Endothelial cell of umbilical vein (primary cell): ENCODE measurements around the gene CLEC11A. TPM values are rescaled to one million over a fixed set of nuclear protein-coding genes. Genes with fewer than 3 reads are reported as not detected.

ENCODE experiments used
- BruUV-seq: library from RNA; stranded (reverse); fragments of 400-500 nt; replicated peaks from 2 replicates; lab custom pipeline; 2021; lab: Mats Ljungman, UMichigan
- CTCF ChIA-PET: fragments of 300-600, 350-600 bp; sonication (Branson Sonifier 250); formaldehyde crosslinking; loops from one replicate; lab custom pipeline; 2021; ENCODE audit warnings: antibody characterized with exemption, inconsistent platforms; lab: Charles Lee
- POLR2A ChIA-PET: fragments of 300-600, 350-600 bp; sonication (Branson Sonifier 250); formaldehyde crosslinking; loops from one replicate; lab custom pipeline; 2021; ENCODE audit warnings: antibody characterized with exemption, inconsistent platforms; lab: Charles Lee
- DNase-seq: peaks from one replicate; pipeline ENCODE4 v3.0.0-alpha.2; 2011; ENCODE audit warnings: low read depth, low spot score
- FAIRE-seq: peaks from 2 replicates; lab custom pipeline; 2011; peaks lifted over from hg19 to GRCh38; lab: Jason Lieb, UNC
- H2AFZ ChIP-seq: 2 replicates; pipeline ENCODE4 v1.6.0; 2012; ENCODE audit warnings: low read depth, low read length, control low read depth, inconsistent platforms
- H3K27ac ChIP-seq: 2 replicates; pipeline ENCODE4 v1.5.1; 2011; ENCODE audit warnings: low read depth, mild to moderate bottlenecking, control low read depth, low read length, moderate library complexity; ENCODE audit not compliant: insufficient read depth
- H3K27me3 ChIP-seq, 2 experiments: 2 replicates each; pipeline versions ENCODE4 v1.6.0 to v1.6.1; 2011; ENCODE audit warnings: low read length in 2 of 2, mixed read lengths in 1 of 2; ENCODE audit not compliant: control insufficient read depth in 2 of 2, insufficient read depth in 2 of 2
- H3K36me3 ChIP-seq, 2 experiments: 2 replicates in 1 of 2; 3 replicates in 1 of 2; pipeline ENCODE4 v1.5.1; 2011; ENCODE audit warnings: low read length in 2 of 2, mild to moderate bottlenecking in 1 of 2, moderate library complexity in 1 of 2; ENCODE audit not compliant: control insufficient read depth in 2 of 2, insufficient read depth in 2 of 2; ENCODE audit errors: extremely low read depth in 1 of 2
- H3K4me1 ChIP-seq: 3 replicates; pipeline ENCODE4 v1.5.1; 2011; ENCODE audit warnings: mild to moderate bottlenecking, low read length; ENCODE audit not compliant: control insufficient read depth, insufficient read depth; ENCODE audit errors: extremely low read depth
- H3K4me2 ChIP-seq: 2 replicates; pipeline ENCODE4 v1.6.1; 2011; ENCODE audit warnings: low read length, control low read depth, mixed read lengths; ENCODE audit not compliant: insufficient read depth
- H3K4me3 ChIP-seq, 3 experiments: fragments of 200-600 bp in 1 of 3; sonication (generic), shearing (Covaris generic) in 1 of 3; replicated peaks in 1 of 3; 2 replicates each; pipeline ENCODE4 v1.5.1; 2011 to 2016; ENCODE audit warnings: control low read depth in 3 of 3, low read length in 3 of 3, mild to moderate bottlenecking in 2 of 3, inconsistent platforms in 1 of 3, low read depth in 1 of 3, moderate library complexity in 1 of 3; ENCODE audit not compliant: insufficient read depth in 1 of 3
- H3K79me2 ChIP-seq: 2 replicates; pipeline ENCODE4 v1.6.0; 2012; ENCODE audit warnings: low read length, inconsistent platforms; ENCODE audit not compliant: control insufficient read depth, insufficient read depth
- H3K9ac ChIP-seq: replicated peaks from 2 replicates; pipeline ENCODE3; 2011; ENCODE audit warnings: low read length, control low read depth; ENCODE audit not compliant: insufficient read depth; ENCODE audit errors: extremely low read depth
- H3K9me1 ChIP-seq: replicated peaks from 3 replicates; pipeline ENCODE4 v1.6.0; 2011; ENCODE audit warnings: mild to moderate bottlenecking, low read length; ENCODE audit not compliant: control insufficient read depth, insufficient read depth; ENCODE audit errors: extremely low read depth
- H3K9me3 ChIP-seq: replicated peaks from 2 replicates; pipeline ENCODE4 v1.5.1; 2012; ENCODE audit warnings: low read length, inconsistent platforms; ENCODE audit not compliant: control insufficient read depth, insufficient read depth
- H4K20me1 ChIP-seq: replicated peaks from 2 replicates; pipeline ENCODE3; 2011; ENCODE audit warnings: mild to moderate bottlenecking, low read length; ENCODE audit not compliant: control insufficient read depth, insufficient read depth; ENCODE audit errors: extremely low read depth
- CTCF ChIP-seq, 2 donors: IDR thresholded peaks; 1 replicate in 1 of 2; 2 replicates in 1 of 2; pipeline ENCODE4 v1.5.1; 2011; ENCODE audit warnings: low read length in 2 of 2, mild to moderate bottlenecking in 2 of 2, moderate library complexity in 2 of 2, control low read depth in 1 of 2, inconsistent platforms in 1 of 2, low read depth in 1 of 2; ENCODE audit not compliant: insufficient read depth in 1 of 2; ENCODE audit errors: extremely low read depth in 1 of 2
- EZH2 ChIP-seq: IDR thresholded peaks from 2 replicates; pipeline ENCODE4 v1.6.1; 2012; ENCODE audit warnings: borderline replicate concordance, low read depth, mild to moderate bottlenecking, moderate library complexity, low read length, inconsistent platforms; ENCODE audit not compliant: severe bottlenecking
- FOS ChIP-seq: IDR thresholded peaks from 2 replicates; pipeline ENCODE4 v1.6.1; 2011; ENCODE audit warnings: mild to moderate bottlenecking, low read length, moderate library complexity, borderline replicate concordance; ENCODE audit not compliant: insufficient read depth
- GATA2 ChIP-seq: IDR thresholded peaks from 2 replicates; pipeline ENCODE4 v1.7.0; 2011; ENCODE audit warnings: low read depth, mild to moderate bottlenecking, moderate library complexity, mixed read lengths, low read length; ENCODE audit not compliant: insufficient read length, insufficient read depth
- JUN ChIP-seq: IDR thresholded peaks from 2 replicates; pipeline ENCODE4 v1.6.1; 2011; ENCODE audit warnings: borderline replicate concordance, low read depth; ENCODE audit not compliant: insufficient read length, insufficient read depth
- MAX ChIP-seq: IDR thresholded peaks from 2 replicates; pipeline ENCODE4 v1.6.1; 2011; ENCODE audit not compliant: insufficient read depth, insufficient read length
- MYC ChIP-seq: IDR thresholded peaks from one replicate; pipeline ENCODE4 v1.6.1; 2011; ENCODE audit warnings: mild to moderate bottlenecking, low read depth, low read length
- POLR2A ChIP-seq: IDR thresholded peaks from 2 replicates; pipeline ENCODE4 v1.6.1; 2012; ENCODE audit warnings: low read depth, mild to moderate bottlenecking, control low read depth, low read length
- POLR2AphosphoS5 ChIP-seq: IDR thresholded peaks from 2 replicates; pipeline ENCODE4 v1.6.1; 2012; ENCODE audit warnings: low read depth, mild to moderate bottlenecking, control low read depth, low read length, moderate library complexity; ENCODE audit not compliant: insufficient read depth
- dilution Hi-C: fragments of 300-500 bp; cut with MboI; formaldehyde crosslinking; loops from one replicate; pipeline ENCODE4 v1.15.0; 2019; ENCODE audit warnings: low sequenced_read_pairs; ENCODE audit not compliant: extremely low pct_ligation_motif_present
- intact Hi-C: fragments of 100-400 bp; cut with micrococcal nuclease; formaldehyde crosslinking; loops from one replicate; pipeline ENCODE4 v1.10.0; 2022
- polyA plus RNA-seq, 4 experiments: library from polyadenylated mRNA; depleted of rRNA in 3 of 4; stranded (reverse) in 3 of 4; unstranded in 1 of 4; fragments of >200 nt; gene quantifications; 2 replicates each; pipeline versions ENCODE4 v1.2.1 to v1.2.3, GENCODE V29; 2011 to 2012; ENCODE audit warnings: missing spikeins in 1 of 4
- total RNA-seq: library from RNA; stranded (reverse); gene quantifications from 2 replicates; pipeline ENCODE4 v1.2.3, GENCODE V29; 2021

Gene CLEC11A
- total and polyA plus RNA-seq, 2 donors (not counting 3 experiments of a cell fraction or from before 2014, with no cell fraction given), result 10.4 to 30.1 TPM

DNA sequence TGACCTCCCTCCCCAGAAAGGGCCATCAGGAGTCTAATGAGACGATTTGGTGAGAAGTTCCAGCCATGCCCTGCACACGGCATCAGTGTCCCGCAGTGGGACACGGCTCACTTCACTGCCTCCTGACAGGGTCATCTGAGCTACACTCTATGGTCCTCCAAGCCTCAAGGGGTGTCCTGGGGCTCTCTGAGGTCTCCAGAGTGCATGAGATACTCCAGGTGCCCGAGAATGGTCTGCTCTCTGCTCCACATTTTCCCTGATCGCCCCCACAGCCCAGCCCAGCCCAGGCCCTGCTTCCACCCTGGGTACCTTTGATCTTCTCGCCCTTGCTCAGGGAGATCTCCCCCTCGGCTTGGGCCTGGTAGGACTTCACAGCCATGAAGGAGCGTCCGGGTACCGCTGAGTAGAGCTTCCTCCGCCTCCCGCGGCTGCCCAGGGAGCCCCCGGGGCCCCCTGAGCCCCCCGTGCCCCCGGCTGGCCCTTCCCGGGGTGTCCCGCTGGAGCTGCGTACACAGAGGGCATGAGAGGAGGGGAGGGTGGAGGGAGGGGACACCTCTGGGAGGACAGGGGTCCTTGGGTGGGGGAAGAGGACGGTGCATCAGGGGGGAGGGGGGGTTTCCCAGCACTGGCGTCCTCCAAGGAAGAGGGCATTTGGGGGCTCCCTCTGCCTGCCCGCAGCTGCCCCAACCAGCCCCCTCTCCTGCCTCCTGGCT is 20.9 kb upstream of the CLEC11A start:
- H3K9ac ChIP-seq, result no peak overlapping the region
- DNase-seq, result no peak
- peaks cover 18% of the 10 kb centered on the region for H3K4me1 ChIP-seq
- H4K20me1 ChIP-seq, result no peaks in the 10 kb centered on the region
- no peak overlapping the region for H3K4me2 ChIP-seq
- H3K27me3 ChIP-seq, result no peaks in the 10 kb centered on the region
- H3K9me1 ChIP-seq, result no peaks in the 10 kb centered on the region
- TF ChIP-seq POLR2AphosphoS5 (no peak), CTCF (IDR thresholded peaks at IDR 0.05; ENCODE audit: extremely low read depth in 1 of 2, insufficient read depth in 1 of 2, low read depth in 1 of 2, low read length in 2 of 2) (no peak), MAX (no peak), GATA2 (no peak), POLR2A (no peak), JUN (no peak), FOS (no peak), EZH2 (no peak), MYC (no peak)
- no peak overlapping the region for H3K4me3 ChIP-seq
- intact Hi-C loops, result no loop called here
- CTCF ChIA-PET, result interaction anchor here (0.6 to 5.7 kb wide), 12 partner anchors 12 to 734 kb away, joined by 3 to 116 read pairs (median 6); partner anchors contain the start of gene CLEC11A
- POLR2A ChIA-PET, result interaction anchor here (0.9 kb wide), 1 partner anchor 90 kb away, joined by 3 read pairs; no protein-coding TSS in a partner anchor
- no peak overlapping the region for H3K27ac ChIP-seq
- no TSS peak for BruUV-seq
- no peaks in the 10 kb centered on the region for H3K79me2 ChIP-seq
- dilution Hi-C loops, result no loop called here
- H3K9me3 ChIP-seq, result no peaks in the 10 kb centered on the region
- no peaks in the 10 kb centered on the region for H3K36me3 ChIP-seq
- H2AFZ ChIP-seq, result peak overlapping the region; percentile 69
- FAIRE-seq, result no peak
